Loucy (cell line): ENCODE data around the gene ZFYVE28.

ENCODE experiments used
- CTCF ChIP-seq: fragments of 200-600 bp; sonication (generic); conservative IDR thresholded peaks from 2 replicates; pipeline ENCODE4 v1.5.1; 2014; ENCODE audit warnings: mild to moderate bottlenecking, antibody characterized with exemption, low read length
- EZH2phosphoT487 ChIP-seq: fragments of 200-600 bp; IDR thresholded peaks from 2 replicates; pipeline ENCODE4 v1.6.1; 2018; ENCODE audit warnings: antibody characterized with exemption, mild to moderate bottlenecking, moderate library complexity, borderline replicate concordance

GRCh38 chr4:2399631-2400190 lies 18.7 kb downstream of the ZFYVE28 start:
- no peak for TF ChIP-seq CTCF
- TF ChIP-seq EZH2phosphoT487, result no peak
